ENCODE measurements around the gene FAM217B. TPM values are rescaled to one million over a fixed set of nuclear protein-coding genes. Genes with fewer than 3 reads are reported as not detected.

The FAM217B gene, protein sequence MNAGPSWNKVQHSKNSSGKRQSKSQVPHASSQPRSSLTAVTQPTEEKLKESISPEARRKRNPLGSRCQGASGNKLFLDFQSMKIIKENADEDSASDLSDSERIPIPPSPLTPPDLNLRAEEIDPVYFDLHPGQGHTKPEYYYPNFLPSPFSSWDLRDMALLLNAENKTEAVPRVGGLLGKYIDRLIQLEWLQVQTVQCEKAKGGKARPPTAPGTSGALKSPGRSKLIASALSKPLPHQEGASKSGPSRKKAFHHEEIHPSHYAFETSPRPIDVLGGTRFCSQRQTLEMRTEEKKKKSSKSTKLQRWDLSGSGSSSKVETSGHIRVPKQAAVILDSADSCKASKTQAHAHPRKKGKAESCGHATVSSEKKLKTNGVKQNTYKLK
- 8.1 TPM for total RNA-seq (2021; ENCODE audit: unreplicated experiment)
- polyA plus RNA-seq (2012), result 1.8 and 2.5 TPM in 2 replicates
- percentile 57 among the genes with signal in this experiment for Bru-seq, nascent RNA
- BruChase-seq, experiment 1, labeled RNA remaining after a 6-hour chase, result percentile 60 among the genes with signal in this experiment
- BruChase-seq, experiment 2, labeled RNA remaining after a 2-hour chase, result percentile 83 among the genes with signal in this experiment
- long read RNA-seq, full-length matches to known transcripts, result 16 of 22 reads
- long read RNA-seq, partial matches to known transcripts, result 2 of 22 reads
- long read RNA-seq, other reads (novel, unspliced or antisense), result 4 of 22 reads

DNA sequence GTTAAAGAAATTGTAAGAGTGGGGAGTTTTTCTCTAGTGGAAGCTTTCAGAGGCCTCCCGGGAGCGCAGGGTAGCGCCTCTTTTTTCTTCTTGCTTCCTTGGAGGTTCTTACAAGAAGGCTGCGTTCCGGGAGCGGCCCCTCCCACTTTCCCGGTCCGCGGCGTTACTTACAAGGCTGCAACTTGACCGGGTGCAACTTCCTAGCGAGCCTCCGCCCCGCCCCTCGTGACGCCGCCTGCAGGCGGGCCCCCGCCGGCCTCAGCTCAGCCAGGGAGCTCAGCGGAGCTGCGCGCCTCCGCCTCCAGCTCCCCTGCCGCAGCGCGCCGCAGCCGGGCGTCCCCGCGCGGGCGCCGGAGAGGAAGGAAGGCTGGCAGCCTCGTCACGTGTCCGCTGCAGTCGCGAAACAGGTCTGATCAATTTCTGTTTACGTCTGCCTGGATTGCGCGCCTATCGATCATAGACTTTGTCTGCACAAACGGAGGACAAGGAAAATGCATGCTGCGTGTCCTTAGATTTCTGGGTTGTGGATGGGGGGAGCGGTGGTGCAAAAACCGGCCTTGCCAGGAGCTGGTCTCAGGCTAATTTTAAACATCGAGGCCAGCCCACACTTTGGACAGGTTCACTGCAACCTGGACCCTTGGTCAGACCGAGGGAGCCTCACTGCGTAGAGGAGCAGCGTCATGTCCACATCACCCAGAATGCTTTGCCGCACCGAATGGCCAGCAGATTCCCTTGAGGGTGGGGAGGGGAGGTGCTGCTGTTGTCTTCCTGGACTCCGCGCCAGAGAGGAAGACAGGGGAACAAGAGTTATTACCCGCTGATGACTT, at the start of gene FAM217B, which contains the start of gene PPP1R3D:
Gene FAM217B (plus strand): TSS at position 261 of the 827 bp plus-strand sequence. CDS start 3,555 bp downstream, outside the sequence.
Gene PPP1R3D (minus strand): TSS at position 177 of the 827 bp plus-strand sequence. CDS start 374 bp downstream, outside the sequence.
- DNase-seq (ENCODE audit: low read depth, low spot score) (peak; percentile 81), ATAC-seq (peak; percentile 95)
- intact Hi-C loops (cut with micrococcal nuclease), result no loop called here
- ChIA-PET RAD21 (ENCODE audit: low non-redundant PET in 1 of 2, low total read pairs in 2 of 2, uncharacterized antibody in 2 of 2, unreplicated experiment in 2 of 2) (no interaction called here), POLR2A (interaction anchor here (1.0 to 1.2 kb wide), 4 partner anchors 8 to 76 kb away, joined by 3 to 9 read pairs (median 4); no protein-coding TSS in a partner anchor), CTCF (interaction anchor here (0.7 to 2.3 kb wide), 6 partner anchors 12 to 110 kb away, joined by 3 to 9 read pairs (median 5); partner anchors contain the start of gene CDH26)
- H3K36me3 ChIP-seq (ENCODE audit: control insufficient read depth in 1 of 2, insufficient read depth in 2 of 2, low read length in 2 of 2), result peaks cover 6 to 14% of the 10 kb centered on the region in 2 experiments
- no peaks in the 10 kb centered on the region for H3K79me2 ChIP-seq (ENCODE audit: insufficient read depth, low read length)
- peak within 1 kb of the TSS; percentile 77 for H2AFZ ChIP-seq (ENCODE audit: low read depth, low read length, poor library complexity, severe bottlenecking)
- no peaks in the 10 kb centered on the region for H4K20me1 ChIP-seq (ENCODE audit: insufficient read depth)
- peak within 1 kb of the TSS; percentile 91 for H3K4me2 ChIP-seq (ENCODE audit: low read length)
- BruUV-seq (replicated peaks), result no TSS peak
- H3K4me3 ChIP-seq (replicated peaks in 1 of 2; ENCODE audit: low read depth in 1 of 2, low read length in 2 of 2), result peak within 1 kb of the TSS; percentile 77 to 82
- H3K27me3 ChIP-seq (ENCODE audit: insufficient read depth, low read length), result no peaks in the 10 kb centered on the region
- H3K4me1 ChIP-seq (ENCODE audit: control insufficient read depth in 1 of 2, insufficient read depth in 2 of 2, low read length in 2 of 2), result peaks cover 0 to 9% of the 10 kb centered on the region in 2 experiments; a peak in 2 of 4 replicates
- H3K9me2 ChIP-seq (ENCODE audit: insufficient read depth), result no peaks in the 10 kb centered on the region
- H3K9ac ChIP-seq (ENCODE audit: low read length), result peak within 1 kb of the TSS; percentile 82
- peak within 1 kb of the TSS; percentile 97 for H3K27ac ChIP-seq (ENCODE audit: low read depth, low read length)
- H3K9me3 ChIP-seq (ENCODE audit: control insufficient read depth in 1 of 2, insufficient read depth in 1 of 2, low read depth in 1 of 2, low read length in 2 of 2), result no peaks in the 10 kb centered on the region
- TF ChIP-seq JUND (IDR thresholded peaks at IDR 0.05) (no peak), SRF (IDR thresholded peaks at IDR 0.05; ENCODE audit: low read depth) (no peak), SIN3A (IDR thresholded peaks at IDR 0.05; ENCODE audit: low read depth) (peak; percentile 88), EZH2phosphoT487 (IDR thresholded peaks at IDR 0.05; ENCODE audit: borderline replicate concordance) (no peak), ZNF274 (IDR thresholded peaks at IDR 0.05; ENCODE audit: low read depth, low read length) (no peak), ELF1 (IDR thresholded peaks at IDR 0.05; ENCODE audit: borderline replicate concordance, low read depth) (no peak; the same call in 1 of the 2 replicates), FOSL1 (IDR thresholded peaks at IDR 0.05; ENCODE audit: low read depth) (no peak), YY1 (IDR thresholded peaks at IDR 0.05; ENCODE audit: extremely low read depth, insufficient replicate concordance, low read depth, low read length) (peak; percentile 58), POLR2AphosphoS5 (IDR thresholded peaks at IDR 0.05; ENCODE audit: low read depth, low read length) (peak; percentile 53), SP1 (IDR thresholded peaks at IDR 0.05; ENCODE audit: low read depth) (no peak; the same call in 1 of the 2 replicates), POLR2A (IDR thresholded peaks at IDR 0.05; ENCODE audit: borderline replicate concordance, extremely low read depth, insufficient read depth, insufficient read length) (peak; percentile 47), EGR1 (IDR thresholded peaks at IDR 0.05; ENCODE audit: low read depth) (no peak)
- TF ChIP-seq, protein P1, sequence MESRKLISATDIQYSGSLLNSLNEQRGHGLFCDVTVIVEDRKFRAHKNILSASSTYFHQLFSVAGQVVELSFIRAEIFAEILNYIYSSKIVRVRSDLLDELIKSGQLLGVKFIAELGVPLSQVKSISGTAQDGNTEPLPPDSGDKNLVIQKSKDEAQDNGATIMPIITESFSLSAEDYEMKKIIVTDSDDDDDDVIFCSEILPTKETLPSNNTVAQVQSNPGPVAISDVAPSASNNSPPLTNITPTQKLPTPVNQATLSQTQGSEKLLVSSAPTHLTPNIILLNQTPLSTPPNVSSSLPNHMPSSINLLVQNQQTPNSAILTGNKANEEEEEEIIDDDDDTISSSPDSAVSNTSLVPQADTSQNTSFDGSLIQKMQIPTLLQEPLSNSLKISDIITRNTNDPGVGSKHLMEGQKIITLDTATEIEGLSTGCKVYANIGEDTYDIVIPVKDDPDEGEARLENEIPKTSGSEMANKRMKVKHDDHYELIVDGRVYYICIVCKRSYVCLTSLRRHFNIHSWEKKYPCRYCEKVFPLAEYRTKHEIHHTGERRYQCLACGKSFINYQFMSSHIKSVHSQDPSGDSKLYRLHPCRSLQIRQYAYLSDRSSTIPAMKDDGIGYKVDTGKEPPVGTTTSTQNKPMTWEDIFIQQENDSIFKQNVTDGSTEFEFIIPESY (IDR thresholded peaks at IDR 0.05; ENCODE audit: extremely low read depth, insufficient replicate concordance, low read length), result peak; percentile 17
- TF ChIP-seq, protein P2, sequence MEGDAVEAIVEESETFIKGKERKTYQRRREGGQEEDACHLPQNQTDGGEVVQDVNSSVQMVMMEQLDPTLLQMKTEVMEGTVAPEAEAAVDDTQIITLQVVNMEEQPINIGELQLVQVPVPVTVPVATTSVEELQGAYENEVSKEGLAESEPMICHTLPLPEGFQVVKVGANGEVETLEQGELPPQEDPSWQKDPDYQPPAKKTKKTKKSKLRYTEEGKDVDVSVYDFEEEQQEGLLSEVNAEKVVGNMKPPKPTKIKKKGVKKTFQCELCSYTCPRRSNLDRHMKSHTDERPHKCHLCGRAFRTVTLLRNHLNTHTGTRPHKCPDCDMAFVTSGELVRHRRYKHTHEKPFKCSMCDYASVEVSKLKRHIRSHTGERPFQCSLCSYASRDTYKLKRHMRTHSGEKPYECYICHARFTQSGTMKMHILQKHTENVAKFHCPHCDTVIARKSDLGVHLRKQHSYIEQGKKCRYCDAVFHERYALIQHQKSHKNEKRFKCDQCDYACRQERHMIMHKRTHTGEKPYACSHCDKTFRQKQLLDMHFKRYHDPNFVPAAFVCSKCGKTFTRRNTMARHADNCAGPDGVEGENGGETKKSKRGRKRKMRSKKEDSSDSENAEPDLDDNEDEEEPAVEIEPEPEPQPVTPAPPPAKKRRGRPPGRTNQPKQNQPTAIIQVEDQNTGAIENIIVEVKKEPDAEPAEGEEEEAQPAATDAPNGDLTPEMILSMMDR (IDR thresholded peaks at IDR 0.05 in 2 of 3, conservative IDR thresholded peaks at IDR 0.05 in 1 of 3; ENCODE audit: borderline replicate concordance in 1 of 3, insufficient read depth in 1 of 3, low read depth in 2 of 3, low read length in 2 of 3), result no peak
- TF ChIP-seq, protein P3, sequence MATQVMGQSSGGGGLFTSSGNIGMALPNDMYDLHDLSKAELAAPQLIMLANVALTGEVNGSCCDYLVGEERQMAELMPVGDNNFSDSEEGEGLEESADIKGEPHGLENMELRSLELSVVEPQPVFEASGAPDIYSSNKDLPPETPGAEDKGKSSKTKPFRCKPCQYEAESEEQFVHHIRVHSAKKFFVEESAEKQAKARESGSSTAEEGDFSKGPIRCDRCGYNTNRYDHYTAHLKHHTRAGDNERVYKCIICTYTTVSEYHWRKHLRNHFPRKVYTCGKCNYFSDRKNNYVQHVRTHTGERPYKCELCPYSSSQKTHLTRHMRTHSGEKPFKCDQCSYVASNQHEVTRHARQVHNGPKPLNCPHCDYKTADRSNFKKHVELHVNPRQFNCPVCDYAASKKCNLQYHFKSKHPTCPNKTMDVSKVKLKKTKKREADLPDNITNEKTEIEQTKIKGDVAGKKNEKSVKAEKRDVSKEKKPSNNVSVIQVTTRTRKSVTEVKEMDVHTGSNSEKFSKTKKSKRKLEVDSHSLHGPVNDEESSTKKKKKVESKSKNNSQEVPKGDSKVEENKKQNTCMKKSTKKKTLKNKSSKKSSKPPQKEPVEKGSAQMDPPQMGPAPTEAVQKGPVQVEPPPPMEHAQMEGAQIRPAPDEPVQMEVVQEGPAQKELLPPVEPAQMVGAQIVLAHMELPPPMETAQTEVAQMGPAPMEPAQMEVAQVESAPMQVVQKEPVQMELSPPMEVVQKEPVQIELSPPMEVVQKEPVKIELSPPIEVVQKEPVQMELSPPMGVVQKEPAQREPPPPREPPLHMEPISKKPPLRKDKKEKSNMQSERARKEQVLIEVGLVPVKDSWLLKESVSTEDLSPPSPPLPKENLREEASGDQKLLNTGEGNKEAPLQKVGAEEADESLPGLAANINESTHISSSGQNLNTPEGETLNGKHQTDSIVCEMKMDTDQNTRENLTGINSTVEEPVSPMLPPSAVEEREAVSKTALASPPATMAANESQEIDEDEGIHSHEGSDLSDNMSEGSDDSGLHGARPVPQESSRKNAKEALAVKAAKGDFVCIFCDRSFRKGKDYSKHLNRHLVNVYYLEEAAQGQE (IDR thresholded peaks at IDR 0.05; ENCODE audit: low read depth), result no peak

Data from HCT116 (cell line).